ENCODE measurements around the gene MANSC4. TPM values are rescaled to one million over a fixed set of nuclear protein-coding genes. Genes with fewer than 3 reads are reported as not detected.

The MANSC4 gene
- total and polyA plus RNA-seq, 4 donors: not detected

- Histone ChIP-seq H3K27ac (ENCODE audit: low read depth in 1 of 2, low read length in 2 of 2) (no peak overlapping the region), H3K4me3 (ENCODE audit: low read depth in 1 of 3, low read length in 3 of 3) (no peak overlapping the region), H3K9me3 (ENCODE audit: control insufficient read depth in 4 of 4, low read length in 3 of 4) (no peaks in the 10 kb centered on the region), H3K36me3 (ENCODE audit: control insufficient read depth in 4 of 4, insufficient read depth in 3 of 4, low read depth in 1 of 4, low read length in 3 of 4) (no peaks in the 10 kb centered on the region), H3K4me1 (ENCODE audit: control insufficient read depth in 4 of 4, insufficient read depth in 4 of 4, low read length in 3 of 4) (peaks cover 0 to 3% (median 1%) of the 10 kb centered on the region in 4 donors), H3K27me3 (ENCODE audit: control insufficient read depth in 4 of 4, insufficient read depth in 4 of 4, low read length in 3 of 4) (no peaks in the 10 kb centered on the region), H3K9ac (ENCODE audit: low read depth in 1 of 2, low read length in 2 of 2) (no peak overlapping the region)
- peak; percentile 84 to 88 for TF ChIP-seq RAD21 (IDR thresholded peaks at IDR 0.05)
- TF ChIP-seq SP1 (IDR thresholded peaks at IDR 0.05): no peak
- no peak for TF ChIP-seq TAF1 (conservative IDR thresholded peaks at IDR 0.05)
- TF ChIP-seq EGR1 (IDR thresholded peaks at IDR 0.05; ENCODE audit: low read depth in 2 of 2): no peak
- no peak for TF ChIP-seq HNF4G (IDR thresholded peaks at IDR 0.05)
- peak; percentile 86 for TF ChIP-seq CTCF (IDR thresholded peaks at IDR 0.05; ENCODE audit: low read depth, low read length, missing input control)
- TF ChIP-seq HNF4A (conservative IDR thresholded peaks at IDR 0.05): no peak
- no peak for DNase-seq (ENCODE audit: low spot score)
- 15% methylated on average over 7 of the region's 7 CpGs for WGBS
Observed at GRCh38 chr12:27821259-27821973, 41.4 kb upstream of the MANSC4 start.

- no peaks in the 10 kb centered on the region for H3K36me3 ChIP-seq (ENCODE audit: control insufficient read depth in 4 of 4, insufficient read depth in 3 of 4, low read depth in 1 of 4, low read length in 3 of 4)
- H3K27ac ChIP-seq (ENCODE audit: low read depth in 1 of 2, low read length in 2 of 2): no peak overlapping the region
- DNase-seq (ENCODE audit: low spot score): no peak
- H3K4me3 ChIP-seq (ENCODE audit: low read depth in 1 of 3, low read length in 3 of 3): no peak overlapping the region
- no peak overlapping the region for H3K9ac ChIP-seq (ENCODE audit: low read depth in 1 of 2, low read length in 2 of 2)
- TF ChIP-seq ATF3 (IDR thresholded peaks at IDR 0.05): no peak
- no peak for TF ChIP-seq JUND (IDR thresholded peaks at IDR 0.05)
- TF ChIP-seq RAD21 (IDR thresholded peaks at IDR 0.05): no peak
- no peak for TF ChIP-seq TAF1 (conservative IDR thresholded peaks at IDR 0.05)
- no peak for TF ChIP-seq YY1 (IDR thresholded peaks at IDR 0.05)
- no peak for TF ChIP-seq FOXA2 (IDR thresholded peaks at IDR 0.05)
- no peak for TF ChIP-seq GABPA (IDR thresholded peaks at IDR 0.05 in 1 of 2, conservative IDR thresholded peaks at IDR 0.05 in 1 of 2)
- no peak for TF ChIP-seq EGR1 (IDR thresholded peaks at IDR 0.05; ENCODE audit: low read depth in 2 of 2)
- no peak for TF ChIP-seq FOXA1 (IDR thresholded peaks at IDR 0.05)
- no peak for TF ChIP-seq HNF4A (conservative IDR thresholded peaks at IDR 0.05)
- TF ChIP-seq REST (IDR thresholded peaks at IDR 0.05): no peak
- no peaks in the 10 kb centered on the region for H3K27me3 ChIP-seq (ENCODE audit: control insufficient read depth in 4 of 4, insufficient read depth in 4 of 4, low read length in 3 of 4)
- H3K9me3 ChIP-seq (ENCODE audit: control insufficient read depth in 4 of 4, low read length in 3 of 4): no peaks in the 10 kb centered on the region
- 77% methylated on average over 5 of the region's 5 CpGs for WGBS
- H3K4me1 ChIP-seq (ENCODE audit: control insufficient read depth in 4 of 4, insufficient read depth in 4 of 4, low read length in 3 of 4): peaks cover 0 to 3% (median 1%) of the 10 kb centered on the region in 4 donors
Observed at GRCh38 chr12:27820564-27820963, 40.5 kb upstream of the MANSC4 start.
